ENCODE measurements around the gene PRKCE. TPM values are rescaled to one million over a fixed set of nuclear protein-coding genes. Genes with fewer than 3 reads are reported as not detected.

Gene PRKCE
- total and polyA plus RNA-seq, 2 of the 8 experiments (the other 6 are each of a cell fraction or from before 2014, with no cell fraction given): 0.54 to 2.1 TPM

DNA sequence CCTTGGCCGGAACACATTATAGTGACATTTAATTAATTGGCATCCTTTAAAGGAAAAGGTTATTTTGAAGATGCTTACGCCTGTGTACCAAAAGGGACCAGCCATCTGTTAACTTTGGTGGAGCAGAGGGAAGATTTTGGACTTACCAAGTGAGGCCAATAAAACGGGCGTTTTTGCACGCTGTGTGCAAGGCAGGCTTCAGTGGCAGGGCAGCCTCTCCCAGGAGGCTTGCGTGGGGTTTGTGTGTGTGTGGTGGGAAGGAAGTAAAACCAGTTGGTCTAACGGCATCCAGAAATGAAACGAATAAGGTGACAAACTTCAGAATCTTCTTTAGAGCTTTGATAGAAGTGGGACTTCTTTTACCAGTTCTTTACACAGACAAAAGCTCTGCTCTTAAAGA, 191.7 kb downstream of the PRKCE start (continued):
- TF ChIP-seq, protein P1, sequence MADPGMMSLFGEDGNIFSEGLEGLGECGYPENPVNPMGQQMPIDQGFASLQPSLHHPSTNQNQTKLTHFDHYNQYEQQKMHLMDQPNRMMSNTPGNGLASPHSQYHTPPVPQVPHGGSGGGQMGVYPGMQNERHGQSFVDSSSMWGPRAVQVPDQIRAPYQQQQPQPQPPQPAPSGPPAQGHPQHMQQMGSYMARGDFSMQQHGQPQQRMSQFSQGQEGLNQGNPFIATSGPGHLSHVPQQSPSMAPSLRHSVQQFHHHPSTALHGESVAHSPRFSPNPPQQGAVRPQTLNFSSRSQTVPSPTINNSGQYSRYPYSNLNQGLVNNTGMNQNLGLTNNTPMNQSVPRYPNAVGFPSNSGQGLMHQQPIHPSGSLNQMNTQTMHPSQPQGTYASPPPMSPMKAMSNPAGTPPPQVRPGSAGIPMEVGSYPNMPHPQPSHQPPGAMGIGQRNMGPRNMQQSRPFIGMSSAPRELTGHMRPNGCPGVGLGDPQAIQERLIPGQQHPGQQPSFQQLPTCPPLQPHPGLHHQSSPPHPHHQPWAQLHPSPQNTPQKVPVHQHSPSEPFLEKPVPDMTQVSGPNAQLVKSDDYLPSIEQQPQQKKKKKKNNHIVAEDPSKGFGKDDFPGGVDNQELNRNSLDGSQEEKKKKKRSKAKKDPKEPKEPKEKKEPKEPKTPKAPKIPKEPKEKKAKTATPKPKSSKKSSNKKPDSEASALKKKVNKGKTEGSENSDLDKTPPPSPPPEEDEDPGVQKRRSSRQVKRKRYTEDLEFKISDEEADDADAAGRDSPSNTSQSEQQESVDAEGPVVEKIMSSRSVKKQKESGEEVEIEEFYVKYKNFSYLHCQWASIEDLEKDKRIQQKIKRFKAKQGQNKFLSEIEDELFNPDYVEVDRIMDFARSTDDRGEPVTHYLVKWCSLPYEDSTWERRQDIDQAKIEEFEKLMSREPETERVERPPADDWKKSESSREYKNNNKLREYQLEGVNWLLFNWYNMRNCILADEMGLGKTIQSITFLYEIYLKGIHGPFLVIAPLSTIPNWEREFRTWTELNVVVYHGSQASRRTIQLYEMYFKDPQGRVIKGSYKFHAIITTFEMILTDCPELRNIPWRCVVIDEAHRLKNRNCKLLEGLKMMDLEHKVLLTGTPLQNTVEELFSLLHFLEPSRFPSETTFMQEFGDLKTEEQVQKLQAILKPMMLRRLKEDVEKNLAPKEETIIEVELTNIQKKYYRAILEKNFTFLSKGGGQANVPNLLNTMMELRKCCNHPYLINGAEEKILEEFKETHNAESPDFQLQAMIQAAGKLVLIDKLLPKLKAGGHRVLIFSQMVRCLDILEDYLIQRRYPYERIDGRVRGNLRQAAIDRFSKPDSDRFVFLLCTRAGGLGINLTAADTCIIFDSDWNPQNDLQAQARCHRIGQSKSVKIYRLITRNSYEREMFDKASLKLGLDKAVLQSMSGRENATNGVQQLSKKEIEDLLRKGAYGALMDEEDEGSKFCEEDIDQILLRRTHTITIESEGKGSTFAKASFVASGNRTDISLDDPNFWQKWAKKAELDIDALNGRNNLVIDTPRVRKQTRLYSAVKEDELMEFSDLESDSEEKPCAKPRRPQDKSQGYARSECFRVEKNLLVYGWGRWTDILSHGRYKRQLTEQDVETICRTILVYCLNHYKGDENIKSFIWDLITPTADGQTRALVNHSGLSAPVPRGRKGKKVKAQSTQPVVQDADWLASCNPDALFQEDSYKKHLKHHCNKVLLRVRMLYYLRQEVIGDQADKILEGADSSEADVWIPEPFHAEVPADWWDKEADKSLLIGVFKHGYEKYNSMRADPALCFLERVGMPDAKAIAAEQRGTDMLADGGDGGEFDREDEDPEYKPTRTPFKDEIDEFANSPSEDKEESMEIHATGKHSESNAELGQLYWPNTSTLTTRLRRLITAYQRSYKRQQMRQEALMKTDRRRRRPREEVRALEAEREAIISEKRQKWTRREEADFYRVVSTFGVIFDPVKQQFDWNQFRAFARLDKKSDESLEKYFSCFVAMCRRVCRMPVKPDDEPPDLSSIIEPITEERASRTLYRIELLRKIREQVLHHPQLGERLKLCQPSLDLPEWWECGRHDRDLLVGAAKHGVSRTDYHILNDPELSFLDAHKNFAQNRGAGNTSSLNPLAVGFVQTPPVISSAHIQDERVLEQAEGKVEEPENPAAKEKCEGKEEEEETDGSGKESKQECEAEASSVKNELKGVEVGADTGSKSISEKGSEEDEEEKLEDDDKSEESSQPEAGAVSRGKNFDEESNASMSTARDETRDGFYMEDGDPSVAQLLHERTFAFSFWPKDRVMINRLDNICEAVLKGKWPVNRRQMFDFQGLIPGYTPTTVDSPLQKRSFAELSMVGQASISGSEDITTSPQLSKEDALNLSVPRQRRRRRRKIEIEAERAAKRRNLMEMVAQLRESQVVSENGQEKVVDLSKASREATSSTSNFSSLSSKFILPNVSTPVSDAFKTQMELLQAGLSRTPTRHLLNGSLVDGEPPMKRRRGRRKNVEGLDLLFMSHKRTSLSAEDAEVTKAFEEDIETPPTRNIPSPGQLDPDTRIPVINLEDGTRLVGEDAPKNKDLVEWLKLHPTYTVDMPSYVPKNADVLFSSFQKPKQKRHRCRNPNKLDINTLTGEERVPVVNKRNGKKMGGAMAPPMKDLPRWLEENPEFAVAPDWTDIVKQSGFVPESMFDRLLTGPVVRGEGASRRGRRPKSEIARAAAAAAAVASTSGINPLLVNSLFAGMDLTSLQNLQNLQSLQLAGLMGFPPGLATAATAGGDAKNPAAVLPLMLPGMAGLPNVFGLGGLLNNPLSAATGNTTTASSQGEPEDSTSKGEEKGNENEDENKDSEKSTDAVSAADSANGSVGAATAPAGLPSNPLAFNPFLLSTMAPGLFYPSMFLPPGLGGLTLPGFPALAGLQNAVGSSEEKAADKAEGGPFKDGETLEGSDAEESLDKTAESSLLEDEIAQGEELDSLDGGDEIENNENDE (IDR thresholded peaks at IDR 0.05; ENCODE audit: insufficient replicate concordance, low read length): no peak
- no peak for TF ChIP-seq RFX5 (IDR thresholded peaks at IDR 0.05; ENCODE audit: borderline replicate concordance, low read depth, low read length)
- TF ChIP-seq TEAD4 (IDR thresholded peaks at IDR 0.05; ENCODE audit: low read depth, low read length): no peak
- no peak for TF ChIP-seq CHD2 (IDR thresholded peaks at IDR 0.05; ENCODE audit: low read length)
- TF ChIP-seq, protein P2, sequence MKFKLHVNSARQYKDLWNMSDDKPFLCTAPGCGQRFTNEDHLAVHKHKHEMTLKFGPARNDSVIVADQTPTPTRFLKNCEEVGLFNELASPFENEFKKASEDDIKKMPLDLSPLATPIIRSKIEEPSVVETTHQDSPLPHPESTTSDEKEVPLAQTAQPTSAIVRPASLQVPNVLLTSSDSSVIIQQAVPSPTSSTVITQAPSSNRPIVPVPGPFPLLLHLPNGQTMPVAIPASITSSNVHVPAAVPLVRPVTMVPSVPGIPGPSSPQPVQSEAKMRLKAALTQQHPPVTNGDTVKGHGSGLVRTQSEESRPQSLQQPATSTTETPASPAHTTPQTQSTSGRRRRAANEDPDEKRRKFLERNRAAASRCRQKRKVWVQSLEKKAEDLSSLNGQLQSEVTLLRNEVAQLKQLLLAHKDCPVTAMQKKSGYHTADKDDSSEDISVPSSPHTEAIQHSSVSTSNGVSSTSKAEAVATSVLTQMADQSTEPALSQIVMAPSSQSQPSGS (IDR thresholded peaks at IDR 0.05; ENCODE audit: low read length): no peak
- TF ChIP-seq POU5F1 (IDR thresholded peaks at IDR 0.05; ENCODE audit: low read depth, low read length): no peak
- no peak for TF ChIP-seq POLR2A (IDR thresholded peaks at IDR 0.05; ENCODE audit: control extremely low read depth in 1 of 2, low read depth in 2 of 2, low read length in 2 of 2)
- TF ChIP-seq FOSL1 (IDR thresholded peaks at IDR 0.05; ENCODE audit: insufficient read depth, low read depth, low read length): no peak
- TF ChIP-seq, protein P3, sequence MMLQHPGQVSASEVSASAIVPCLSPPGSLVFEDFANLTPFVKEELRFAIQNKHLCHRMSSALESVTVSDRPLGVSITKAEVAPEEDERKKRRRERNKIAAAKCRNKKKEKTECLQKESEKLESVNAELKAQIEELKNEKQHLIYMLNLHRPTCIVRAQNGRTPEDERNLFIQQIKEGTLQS (IDR thresholded peaks at IDR 0.05; ENCODE audit: insufficient read depth, low read depth, low read length): no peak
